ENCODE data around the gene CTAGE6.
"Not testable (repeated sequence)": the region's sequence is repeated elsewhere in the genome, so short reads cannot be mapped to it uniquely, and the experiment has no call there.

CTAGE6 gene, protein sequence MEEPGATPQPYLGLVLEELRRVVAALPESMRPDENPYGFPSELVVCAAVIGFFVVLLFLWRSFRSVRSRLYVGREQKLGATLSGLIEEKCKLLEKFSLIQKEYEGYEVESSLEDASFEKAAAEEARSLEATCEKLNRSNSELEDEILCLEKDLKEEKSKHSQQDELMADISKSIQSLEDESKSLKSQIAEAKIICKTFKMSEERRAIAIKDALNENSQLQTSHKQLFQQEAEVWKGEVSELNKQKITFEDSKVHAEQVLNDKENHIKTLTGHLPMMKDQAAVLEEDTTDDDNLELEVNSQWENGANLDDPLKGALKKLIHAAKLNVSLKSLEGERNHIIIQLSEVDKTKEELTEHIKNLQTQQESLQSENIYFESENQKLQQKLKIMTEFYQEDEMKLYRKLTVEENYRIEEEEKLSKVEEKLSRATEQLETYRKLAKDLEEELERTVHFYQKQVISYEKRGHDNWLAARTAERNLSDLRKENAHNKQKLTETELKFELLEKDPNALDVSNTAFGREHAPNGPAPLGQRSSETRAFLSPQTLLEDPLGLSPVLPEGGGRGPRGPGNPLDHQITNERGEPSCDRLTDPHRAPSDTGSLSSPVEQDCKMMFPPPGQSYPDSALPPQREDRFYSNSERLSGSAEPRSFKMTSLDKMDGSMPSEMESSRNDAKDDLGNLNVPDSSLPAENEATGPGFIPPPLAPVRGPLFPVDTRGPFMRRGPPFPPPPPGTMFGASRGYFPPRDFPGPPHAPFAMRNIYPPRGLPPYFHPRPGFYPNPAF

DNA sequence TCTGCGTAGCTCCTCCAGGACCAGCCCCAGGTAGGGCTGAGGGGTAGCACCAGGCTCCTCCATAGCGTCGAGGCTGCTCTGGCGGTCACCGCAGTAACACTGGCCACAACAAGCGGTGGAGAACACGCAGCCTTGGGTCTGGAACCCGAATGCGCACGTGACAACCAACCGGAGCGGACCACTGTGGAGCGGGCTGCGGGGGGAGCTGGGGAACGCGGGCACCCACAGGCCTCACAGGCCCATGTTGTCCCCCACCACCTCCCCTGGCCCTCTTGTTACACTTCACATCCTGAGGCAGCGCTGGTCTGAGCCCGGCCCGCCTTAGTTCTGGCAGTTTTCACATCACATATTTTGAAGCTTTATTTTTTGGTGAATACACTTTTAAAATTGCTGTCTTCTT is at the start of gene CTAGE6:
CTAGE6 (minus strand) TSS at position 101 of the 400 bp plus-strand sequence; CDS start at position 63, 38 bp downstream.
- not testable (repeated sequence) for DNase-seq

DNA sequence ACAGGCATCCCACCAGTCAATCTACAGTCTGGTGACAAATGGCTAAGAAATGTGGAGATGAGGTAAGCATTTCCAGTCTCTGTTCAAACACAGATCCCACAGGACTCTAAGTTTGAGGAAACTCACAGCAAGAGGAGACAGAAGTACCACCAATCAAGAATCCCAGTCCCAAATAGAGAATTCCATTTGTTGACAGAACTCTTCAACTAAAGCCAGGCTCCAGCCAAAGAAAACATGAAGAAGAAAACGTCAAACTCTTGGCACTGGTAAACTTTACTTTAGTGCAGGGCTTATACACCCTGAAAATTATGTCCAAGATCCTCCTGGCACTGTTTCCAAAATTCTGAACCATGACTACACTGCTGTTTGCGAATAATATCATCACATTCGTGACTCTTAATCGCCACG is 49.2 kb upstream of the CTAGE6 start:
- DNase-seq: not testable (repeated sequence)

DNA sequence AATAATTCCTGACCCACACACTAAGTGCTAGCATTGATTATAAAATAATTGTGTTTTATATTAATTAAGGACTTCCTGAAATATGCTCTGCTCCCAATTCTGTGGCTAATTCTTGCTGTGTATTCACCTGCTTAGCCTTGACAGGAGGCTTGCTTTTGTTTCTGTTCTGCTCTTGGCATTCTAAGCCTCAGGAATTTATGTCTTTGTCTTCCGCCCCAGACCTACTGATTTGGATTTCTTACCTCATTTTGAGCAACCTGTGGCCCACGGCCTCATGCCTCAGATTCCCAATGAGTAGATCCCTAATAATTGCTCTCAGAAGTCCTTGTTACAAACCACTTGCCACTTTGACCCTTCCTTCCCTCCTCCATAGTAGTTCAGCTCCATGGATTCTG is 40.4 kb upstream of the CTAGE6 start:
- not testable (repeated sequence) for DNase-seq

DNA sequence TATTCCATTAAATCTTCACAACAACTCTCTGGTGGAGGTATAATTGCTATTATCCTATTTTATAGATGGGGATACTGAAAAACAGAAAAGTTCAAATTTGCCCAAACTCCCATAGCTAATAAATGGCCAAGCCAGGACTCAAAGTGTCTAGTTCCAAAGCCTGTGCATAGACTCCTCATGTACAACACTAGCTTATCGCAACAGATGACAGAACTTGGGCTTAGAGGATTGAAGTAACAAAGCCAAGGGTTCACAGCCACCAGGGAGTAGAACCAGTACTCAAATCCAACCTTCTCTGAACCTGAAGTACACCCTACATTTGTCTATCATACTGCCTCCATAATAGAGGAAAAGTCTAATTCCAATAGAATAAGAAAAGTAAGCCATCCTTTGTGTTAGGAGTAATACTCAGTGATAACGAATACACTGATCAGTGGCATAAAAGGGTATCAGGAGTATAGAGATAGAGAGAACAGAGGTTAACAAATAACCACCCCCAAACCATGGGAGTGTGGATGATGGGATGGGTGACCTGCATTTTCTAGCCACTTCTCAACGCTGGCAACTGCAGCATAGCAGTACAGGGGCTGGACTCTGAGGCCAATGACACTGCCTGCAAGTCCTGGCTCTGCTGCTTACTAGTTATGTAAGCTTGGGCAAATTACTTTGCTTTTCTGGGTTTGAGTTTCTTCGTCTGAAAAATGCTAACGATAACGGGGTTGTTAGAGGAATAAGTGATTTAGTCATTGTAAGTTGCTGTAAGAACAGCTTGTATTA is 39.8 kb upstream of the CTAGE6 start:
- DNase-seq: not testable (repeated sequence)

DNA sequence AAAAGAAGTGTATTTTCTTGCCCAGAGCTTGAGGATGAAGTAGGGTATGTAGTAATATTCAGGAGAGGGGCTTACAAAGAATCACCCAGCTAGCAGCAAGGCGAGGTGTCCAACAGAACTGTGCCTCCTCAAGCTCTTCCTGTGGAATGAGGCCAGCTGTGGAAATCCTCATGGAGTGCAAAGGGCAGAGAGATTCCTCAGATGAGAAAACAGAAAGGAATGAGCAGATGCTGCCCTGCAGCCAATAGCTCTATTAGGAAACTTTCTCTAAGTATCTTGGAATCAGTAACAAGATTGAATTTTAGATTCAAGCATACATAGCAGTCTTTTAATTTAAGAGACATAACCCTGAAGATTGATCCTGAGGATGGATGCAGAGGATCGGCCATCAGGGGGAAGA is 38.2 kb upstream of the CTAGE6 start:
- DNase-seq: not testable (repeated sequence)

DNA sequence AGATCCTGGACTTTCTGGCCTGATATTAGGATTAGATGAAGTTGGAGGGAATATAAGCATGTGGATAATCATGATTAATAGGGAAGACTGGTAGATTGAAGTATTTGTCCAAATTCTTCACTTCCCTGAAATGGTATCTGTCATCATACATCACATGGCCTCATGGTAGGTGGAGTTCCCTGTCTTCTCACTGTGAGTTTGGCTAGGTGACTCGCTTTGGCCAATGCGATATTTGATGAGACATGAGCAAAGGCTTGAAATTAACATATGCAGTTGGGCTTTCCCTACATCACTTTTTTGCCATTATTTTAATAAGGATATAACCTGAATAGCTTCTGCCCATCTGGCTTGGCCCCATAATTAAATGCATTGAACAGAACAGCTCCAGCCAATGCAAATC is 35.1 kb upstream of the CTAGE6 start:
- not testable (repeated sequence) for DNase-seq

DNA sequence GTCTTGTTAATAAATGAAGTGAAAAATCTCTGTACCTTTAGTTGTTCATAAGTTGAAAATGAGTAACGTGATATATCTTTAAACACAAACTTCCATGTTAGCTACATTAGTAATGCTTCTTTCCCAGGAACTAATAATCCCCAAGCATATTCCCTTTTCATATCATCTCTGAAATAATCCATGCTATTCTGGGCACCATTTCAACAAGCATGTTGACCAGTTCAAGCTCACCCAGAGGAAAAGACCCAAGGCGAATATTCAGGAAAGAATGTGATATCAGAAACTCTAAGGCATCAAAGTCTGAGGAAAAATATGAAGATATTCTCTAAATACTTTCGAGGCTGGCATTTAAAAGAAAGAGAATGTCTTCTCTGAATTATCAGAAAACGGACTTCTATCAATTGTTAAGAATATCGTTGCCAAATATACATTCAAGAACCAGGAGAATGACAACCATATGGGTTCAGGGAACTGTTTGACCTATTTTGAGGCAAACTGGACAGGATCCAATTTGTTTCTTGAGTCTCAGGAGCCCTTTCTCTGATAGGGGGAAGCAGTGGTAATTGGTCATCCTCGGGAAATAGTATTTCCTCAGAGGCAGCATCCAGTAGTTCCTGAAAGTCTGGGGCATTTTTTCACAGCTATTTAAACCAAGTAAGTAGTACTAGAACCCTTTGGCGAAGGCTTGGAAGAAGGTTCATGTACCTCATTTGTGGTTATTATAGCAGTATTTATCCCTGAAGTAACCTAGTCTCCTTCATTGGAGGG is 28.1 kb upstream of the CTAGE6 start:
- not testable (repeated sequence) for DNase-seq

DNA sequence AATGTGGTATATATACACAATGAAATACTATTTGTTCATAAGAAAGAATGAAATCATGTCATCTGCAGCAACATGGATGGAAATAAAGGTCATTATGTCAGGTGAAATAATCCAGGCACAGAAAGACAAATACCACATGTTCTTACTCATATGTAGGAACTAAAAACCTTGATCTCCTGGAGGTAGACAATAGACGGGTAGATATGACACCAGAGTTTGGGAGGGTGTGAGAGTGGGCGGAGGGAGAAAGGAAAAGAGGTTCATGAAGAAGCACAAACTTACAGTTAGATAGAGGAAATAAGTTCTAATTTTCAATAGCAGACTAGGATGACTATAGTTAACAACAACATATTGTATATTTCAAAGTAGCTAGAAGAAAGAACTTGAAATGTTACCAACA is 22.1 kb upstream of the CTAGE6 start:
- not testable (repeated sequence) for DNase-seq

DNA sequence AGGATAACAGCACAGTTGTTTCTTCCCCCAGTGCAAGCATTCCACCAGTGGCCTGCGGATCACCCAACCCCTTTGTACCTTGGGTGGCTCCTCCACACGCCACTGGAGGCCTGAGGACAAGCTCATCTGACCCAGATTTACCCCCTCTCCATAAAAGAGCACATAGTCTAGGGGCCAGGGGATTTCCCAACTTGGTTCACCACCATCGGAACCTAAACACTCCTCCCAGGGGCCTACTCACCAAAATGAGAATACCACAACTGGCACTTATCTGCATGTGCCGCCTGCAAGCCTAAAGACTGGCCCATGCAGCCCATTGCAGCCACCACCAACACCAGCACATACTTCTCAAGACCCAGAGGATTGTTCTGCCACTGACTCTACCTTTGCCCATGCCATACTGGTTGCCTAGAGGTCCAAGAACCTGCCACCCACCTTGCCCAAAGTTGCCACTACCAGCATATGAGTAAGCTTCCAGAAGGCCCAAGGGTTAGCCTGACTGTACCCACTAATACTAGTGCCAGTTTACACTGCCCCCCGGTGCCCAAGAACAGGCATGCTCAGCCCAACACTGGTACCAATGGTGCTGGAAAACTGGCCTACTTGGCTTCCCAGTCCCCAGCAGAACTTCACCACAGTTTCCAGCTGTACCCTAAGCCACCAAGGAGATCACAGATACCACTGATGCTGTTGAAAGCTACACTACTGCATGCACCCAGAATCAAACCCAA is 15.4 kb upstream of the CTAGE6 start:
- not testable (repeated sequence) for DNase-seq

DNA sequence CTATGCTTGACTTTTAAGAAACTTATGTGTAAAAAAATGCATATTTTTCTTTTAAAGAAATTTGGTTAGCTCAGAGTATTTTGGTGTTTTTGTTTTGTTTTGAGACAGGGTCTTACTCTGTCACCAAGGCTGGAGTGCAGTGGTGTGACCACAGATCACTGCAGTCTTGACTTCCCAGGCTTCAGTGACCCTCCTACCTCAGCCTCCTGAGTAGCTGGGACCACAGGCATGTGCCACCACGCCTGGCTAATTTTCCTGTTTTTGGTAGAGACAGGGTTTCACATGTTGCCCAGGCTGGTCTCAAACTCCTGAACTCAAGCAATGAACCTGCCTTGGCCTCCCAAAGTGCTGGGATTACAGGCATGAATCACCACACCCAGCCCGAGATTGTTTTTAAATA is 10.0 kb upstream of the CTAGE6 start:
- DNase-seq: not testable (repeated sequence)

DNA sequence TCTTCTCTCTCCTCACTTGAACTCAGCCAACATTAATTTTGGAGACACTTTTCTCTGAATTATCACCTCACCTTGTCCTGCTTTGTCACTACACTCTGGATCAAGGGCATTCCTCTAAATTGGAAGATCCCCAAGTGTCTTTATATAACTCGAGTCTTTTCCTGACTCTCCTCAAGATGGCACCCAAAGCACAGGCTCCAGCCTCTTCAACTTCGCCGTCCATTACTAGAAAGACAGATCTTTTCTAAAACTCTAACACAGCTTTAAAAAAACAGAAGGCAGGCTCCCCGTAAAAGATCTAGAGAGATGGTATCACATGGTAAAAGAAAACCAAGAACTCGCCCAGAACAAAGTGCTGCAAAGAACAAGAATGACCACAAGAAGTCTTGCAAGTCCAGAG is 8.2 kb upstream of the CTAGE6 start:
- not testable (repeated sequence) for DNase-seq

DNA sequence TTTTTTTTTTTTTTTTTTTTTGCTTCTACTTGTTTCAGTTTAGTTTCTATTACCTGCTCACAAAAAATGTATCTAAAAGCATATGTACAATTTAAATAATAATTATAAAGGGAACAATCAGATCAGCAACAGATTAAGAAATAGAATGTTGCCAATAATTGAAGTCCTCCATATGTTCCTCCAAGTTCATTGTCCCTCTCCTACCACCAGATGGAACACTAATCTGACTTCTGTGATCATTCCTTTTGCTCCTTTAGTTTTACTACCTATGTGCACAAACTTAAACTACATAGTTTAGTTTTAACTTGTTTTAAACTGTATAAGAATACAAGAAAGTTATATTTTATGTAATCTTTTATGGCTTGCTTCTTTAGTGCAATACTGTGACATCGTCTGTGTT is 5.6 kb upstream of the CTAGE6 start:
- DNase-seq: not testable (repeated sequence)

DNA sequence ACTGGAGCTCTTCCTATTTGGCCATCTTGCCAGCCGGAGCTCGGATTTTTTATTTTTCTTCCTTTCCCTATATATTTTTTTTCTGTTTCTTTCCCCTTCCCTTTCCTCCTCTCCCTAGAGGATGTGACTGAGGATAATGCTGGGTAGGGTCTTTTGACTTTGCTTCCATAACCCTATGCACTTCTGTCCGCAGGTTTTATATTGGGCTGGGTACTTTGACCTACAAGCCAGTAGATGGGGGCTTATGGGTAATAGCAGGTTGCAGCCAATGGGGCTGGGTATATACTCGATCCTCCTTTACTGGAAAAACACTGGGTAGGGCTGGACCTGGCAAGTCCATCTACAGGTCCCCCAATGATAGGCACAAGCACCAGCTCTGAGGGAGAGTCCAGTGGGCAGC is 12.2 kb downstream of the CTAGE6 start:
- not testable (repeated sequence) for DNase-seq

DNA sequence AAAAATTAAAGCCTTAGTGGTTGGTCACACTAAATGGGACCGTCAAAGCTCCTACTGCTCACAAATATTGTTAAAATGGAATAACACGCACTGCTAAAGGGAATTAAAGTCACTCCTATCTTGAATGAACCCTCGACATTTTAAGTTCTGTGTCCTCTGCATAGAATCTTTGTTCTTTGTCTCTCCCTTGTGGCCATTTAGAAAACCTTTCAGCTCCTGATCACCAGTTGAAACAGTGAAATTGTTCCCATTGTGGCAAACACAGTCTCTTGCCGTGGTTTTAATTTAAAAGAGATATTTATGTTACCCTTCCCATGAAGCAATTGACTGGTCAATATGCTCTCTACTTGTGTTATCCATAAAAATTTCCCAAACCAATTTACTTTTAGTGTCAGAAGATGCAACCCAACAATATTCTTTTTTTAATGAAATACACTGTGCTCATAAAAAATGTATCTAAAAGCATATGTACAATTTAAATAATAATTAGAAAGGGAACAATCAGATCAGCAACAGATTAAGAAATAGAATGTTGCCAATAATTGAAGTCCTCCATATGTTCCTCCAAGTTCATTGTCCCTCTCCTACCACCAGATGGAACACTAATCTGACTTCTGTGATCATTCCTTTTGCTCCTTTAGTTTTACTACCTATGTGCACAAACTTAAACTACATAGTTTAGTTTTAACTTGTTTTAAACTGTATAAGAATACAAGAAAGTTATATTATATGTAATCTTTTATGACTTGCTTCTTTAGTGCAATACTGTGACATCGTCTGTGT is 20.3 kb downstream of the CTAGE6 start:
- peak; percentile 80 for DNase-seq

DNA sequence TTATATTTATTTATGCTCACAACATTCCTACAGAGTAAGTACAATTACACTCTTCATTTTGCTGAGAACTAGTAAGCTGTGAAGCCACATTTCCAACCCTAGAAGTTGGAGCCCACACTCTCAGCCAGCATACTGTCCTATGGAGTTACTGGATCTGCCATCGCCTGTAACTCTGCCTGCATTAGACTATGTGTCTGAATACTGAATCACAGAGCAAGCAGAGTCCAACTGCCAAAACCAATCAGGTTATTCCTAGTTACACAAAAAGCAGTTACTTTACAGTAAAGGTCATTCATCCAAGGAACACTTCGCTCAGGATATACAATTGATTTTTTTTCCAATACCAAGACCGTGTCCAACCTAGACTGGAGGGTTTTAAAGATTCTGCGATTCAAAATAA is 21.5 kb downstream of the CTAGE6 start:
- DNase-seq: no peak

DNA sequence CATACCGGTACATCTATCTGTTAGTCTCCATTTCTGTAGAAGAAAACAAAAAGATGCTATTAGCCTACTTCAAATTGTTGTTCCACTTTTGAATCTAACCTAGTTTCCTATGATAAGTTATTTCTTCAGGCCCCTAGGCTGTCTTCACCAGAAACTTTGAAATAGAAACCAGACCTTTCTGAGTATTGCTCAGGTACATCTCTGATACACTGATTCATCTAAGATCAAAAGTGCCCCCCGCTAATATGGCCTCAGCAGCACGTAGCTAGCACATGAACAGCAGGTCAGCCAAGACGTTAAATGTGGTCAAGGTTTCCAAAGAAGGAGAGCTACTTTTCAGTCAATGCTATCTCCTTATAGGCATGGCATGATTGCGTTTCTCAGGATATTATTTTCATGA is 23.6 kb downstream of the CTAGE6 start:
- DNase-seq: no peak

DNA sequence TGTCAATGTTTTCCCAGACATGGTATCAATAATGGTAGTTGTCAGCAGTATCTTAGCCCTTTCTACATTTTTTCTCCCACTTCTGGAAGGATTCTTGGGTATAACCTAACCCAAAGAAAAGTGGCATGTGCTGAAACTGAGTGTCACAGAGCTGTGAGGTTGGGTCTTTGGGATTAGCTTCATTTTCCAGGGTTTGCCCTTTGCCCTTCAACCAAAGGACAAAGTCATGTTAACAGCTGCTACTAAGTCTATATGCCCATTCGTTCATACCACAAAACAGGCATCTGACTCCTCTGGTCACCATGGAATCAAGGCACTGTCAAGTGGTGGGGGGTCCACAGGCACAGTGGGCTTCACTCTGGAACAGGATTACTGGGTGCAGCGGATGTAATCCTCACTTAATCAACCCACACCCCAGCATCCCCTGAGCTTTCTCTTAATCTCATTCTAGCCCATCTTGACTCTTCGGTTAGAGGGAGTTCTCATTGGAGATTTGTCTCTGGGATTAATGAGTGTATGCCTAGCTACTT is 29.1 kb downstream of the CTAGE6 start:
- DNase-seq: no peak

DNA sequence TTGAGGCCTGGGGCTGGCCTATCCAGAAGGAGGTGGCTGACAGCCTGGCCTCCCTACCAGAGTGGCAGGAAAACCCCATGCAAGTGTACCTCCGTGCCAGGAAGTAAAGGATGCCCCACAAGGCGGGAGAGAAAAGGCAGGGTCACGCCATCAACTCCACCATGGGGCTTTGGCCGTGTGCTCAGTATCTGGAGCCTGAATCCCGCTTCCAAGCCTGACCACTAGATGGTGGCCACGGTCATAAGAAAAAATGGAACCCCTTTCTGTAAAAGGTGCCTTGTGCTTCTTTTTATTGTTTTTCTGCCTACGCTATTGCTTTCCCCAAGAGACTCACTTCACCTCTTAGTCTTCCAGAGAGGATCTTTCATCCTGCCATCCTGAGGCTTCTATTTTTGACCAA is 29.9 kb downstream of the CTAGE6 start:
- not testable (repeated sequence) for DNase-seq

DNA sequence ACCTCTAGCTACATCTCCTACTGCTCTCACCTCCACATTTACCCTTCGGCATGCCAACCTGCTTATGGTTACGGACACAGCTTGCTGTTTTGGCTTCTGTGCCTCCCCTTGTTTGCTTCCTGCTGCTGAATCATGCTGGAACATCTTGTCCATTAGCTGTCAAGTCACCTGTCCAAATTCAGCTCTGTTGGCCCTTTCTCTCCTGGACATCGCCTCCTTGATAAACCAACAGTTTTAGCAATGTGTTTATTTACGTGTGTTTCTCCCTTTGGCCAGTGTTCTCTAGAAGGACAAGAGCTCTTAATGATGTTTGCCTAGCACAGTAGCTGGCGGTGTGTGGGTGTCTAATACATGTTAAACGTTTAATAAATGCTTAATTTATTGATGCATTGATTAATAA is 31.4 kb downstream of the CTAGE6 start:
- not testable (repeated sequence) for DNase-seq

DNA sequence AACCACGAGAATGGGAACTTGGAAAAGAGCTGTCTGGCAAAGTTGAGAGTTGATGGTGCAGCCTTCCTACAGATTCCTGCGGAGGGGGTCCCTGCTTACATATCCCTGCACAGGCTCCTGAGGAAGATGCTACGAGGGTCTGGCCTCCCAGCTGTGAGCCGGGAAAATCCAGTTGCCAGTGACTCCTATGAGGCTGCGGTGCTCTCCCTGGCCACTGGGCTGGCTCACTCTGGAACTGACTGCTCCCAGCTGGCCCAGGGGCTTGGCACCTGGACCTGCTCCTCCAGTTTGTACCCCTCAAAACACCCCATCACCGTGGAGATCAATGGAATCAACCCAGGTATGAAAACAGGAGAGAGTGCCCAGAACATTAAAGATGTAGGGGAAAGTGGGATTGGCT is 37.2 kb downstream of the CTAGE6 start:
- DNase-seq: not testable (repeated sequence)
